OCI-LY1 (cell line): ENCODE data around the gene FAHD1.

ENCODE experiments used
- CTCF ChIP-seq: fragments of 200-600 bp; sonication (generic), shearing (Covaris generic); IDR thresholded peaks from 2 replicates; pipeline ENCODE4 v1.5.1; 2017; ENCODE audit warnings: mild to moderate bottlenecking, antibody characterized with exemption, low read length, moderate library complexity, mixed read lengths
- EZH2 ChIP-seq: fragments of 200-600 bp; sonication (generic), shearing (Covaris generic); IDR thresholded peaks from 2 replicates; pipeline ENCODE4 v1.8.0; 2017; ENCODE audit warnings: borderline replicate concordance, mixed run types, mild to moderate bottlenecking, antibody characterized with exemption, low read length, moderate library complexity, mixed read lengths

- TF ChIP-seq CTCF = no peak
- no peak for TF ChIP-seq EZH2
Observed at GRCh38 chr16:1845985-1846384, 19.0 kb downstream of the FAHD1 start.
